K562 (cell line): Measurements from ENCODE around the gene OXSM. TPM values are rescaled to one million over a fixed set of nuclear protein-coding genes. Genes with fewer than 3 reads are reported as not detected.

Source experiments
- CREB1 ChIP-seq, 2 experiments: sonication (generic) in 1 of 2; formaldehyde crosslinking in 1 of 2; IDR thresholded peaks; 2 replicates each; pipeline versions ENCODE4 v1.6.1 to v1.8.0; 2012 to 2022; ENCODE audit warnings: inconsistent platforms in 1 of 2, mild to moderate bottlenecking in 1 of 2, missing genetic modification reagents in 1 of 2, moderate library complexity in 1 of 2
- ELF4 ChIP-seq: fragments of 450-650 bp; formaldehyde crosslinking; IDR thresholded peaks from 2 replicates; pipeline ENCODE4 v1.4.0; 2022; ENCODE audit warnings: missing genetic modification characterization
- ETV6 ChIP-seq, 3 experiments: fragments of 150-350 bp in 1 of 3; sonication (generic) in 1 of 3; formaldehyde crosslinking in 1 of 3; IDR thresholded peaks; 2 replicates each; pipeline versions ENCODE4 v1.6.1 to v1.8.0; 2014 to 2022; ENCODE audit warnings: borderline replicate concordance in 2 of 3, low read depth in 2 of 3, antibody characterized with exemption in 1 of 3, low read length in 1 of 3, mild to moderate bottlenecking in 1 of 3, missing genetic modification reagents in 1 of 3
- PHF8 ChIP-seq: fragments of 200-600 bp; sonication (generic); IDR thresholded peaks from 2 replicates; pipeline ENCODE4 v1.6.1; 2012; ENCODE audit warnings: mixed run types, mild to moderate bottlenecking, inconsistent platforms, low read length, moderate library complexity, borderline replicate concordance
- POU5F1 ChIP-seq: fragments of 150-350 bp; IDR thresholded peaks from 2 replicates; pipeline ENCODE4 v1.6.1; 2014; ENCODE audit warnings: borderline replicate concordance, low read length, low read depth, mild to moderate bottlenecking; ENCODE audit not compliant: partially characterized antibody
- RB1 ChIP-seq: fragments of 450-650 bp; IDR thresholded peaks from 2 replicates; pipeline ENCODE4 v1.6.1; 2017; ENCODE audit warnings: low read depth, mild to moderate bottlenecking
- SIN3A ChIP-seq, 2 experiments: fragments of 150-350 bp in 1 of 2; IDR thresholded peaks; 2 replicates each; pipeline ENCODE4 v1.6.1; 2011 to 2016; ENCODE audit warnings: borderline replicate concordance in 2 of 2, low read depth in 2 of 2, low read length in 2 of 2, mild to moderate bottlenecking in 2 of 2, moderate library complexity in 2 of 2; ENCODE audit not compliant: control insufficient read depth in 1 of 2
- TCF7 ChIP-seq: sonication (generic); IDR thresholded peaks from 2 replicates; pipeline ENCODE4 v1.6.1; 2016; ENCODE audit warnings: antibody characterized with exemption, borderline replicate concordance
- TCFL5 ChIP-seq: fragments of 250-450 bp; sonication (Bioruptor Pico); conservative IDR thresholded peaks from 2 replicates; pipeline ENCODE4 v1.6.1; 2021; ENCODE audit warnings: mild to moderate bottlenecking, moderate library complexity, matching md5 sums
- ZNF133 ChIP-seq: fragments of 250-450 bp; sonication (Bioruptor Pico); IDR thresholded peaks from 2 replicates; pipeline ENCODE4 v1.4.0; 2020; ENCODE audit warnings: mild to moderate bottlenecking
- ZNF282 ChIP-seq: sonication (generic); formaldehyde crosslinking; IDR thresholded peaks from 2 replicates; pipeline ENCODE4 v1.8.1; 2023; ENCODE audit warnings: missing genetic modification reagents
- polyA plus RNA-seq, 8 experiments: library from polyadenylated mRNA; depleted of rRNA in 4 of 8; stranded (reverse) in 5 of 8; unstranded in 3 of 8; fragments of >200 nt; fragmentation: Nextera tagmentation in 2 of 8; fragmentation: Illumina TruSeq in 1 of 8; extraction: Ambion mirVana in 2 of 8; extraction: Trizol in 1 of 8; gene quantifications; 2 replicates each; pipeline versions ENCODE4 v1.2.1 to v1.2.3, GENCODE V29; 2011 to 2014; ENCODE audit warnings: inconsistent platforms in 1 of 8, missing spikeins in 1 of 8
- total RNA-seq, 7 experiments: library from RNA; depleted of rRNA in 6 of 7; stranded (reverse); fragments of >200 nt in 6 of 7; fragmentation: Illumina TruSeq in 2 of 7; extraction: Trizol in 2 of 7; gene quantifications; 2 replicates each; pipeline versions ENCODE4 v1.2.1 to v1.2.3, GENCODE V29; 2011 to 2021; ENCODE audit warnings: low replicate concordance in 1 of 7
- TF ChIP-seq, protein P1 (sequence below): fragments of 450-650 bp; IDR thresholded peaks from 2 replicates; pipeline ENCODE4 v1.6.1; 2017; ENCODE audit warnings: antibody characterized with exemption, mild to moderate bottlenecking
- TF ChIP-seq, protein P2 (sequence below): sonication (generic); formaldehyde crosslinking; IDR thresholded peaks from 2 replicates; pipeline ENCODE4 v1.8.0; 2022; ENCODE audit warnings: mild to moderate bottlenecking, missing genetic modification reagents, borderline replicate concordance
- TF ChIP-seq, protein P3 (sequence below): fragments of 250-450 bp; sonication (Bioruptor Pico); IDR thresholded peaks from 2 replicates; pipeline ENCODE4 v1.9.0; 2021; ENCODE audit warnings: mild to moderate bottlenecking, inconsistent platforms

The OXSM gene
- total and polyA plus RNA-seq, 9 of the 15 experiments (the other 6 are each of a cell fraction or from before 2014, with no cell fraction given): 24.0 to 107 (median 34.0) TPM

DNA sequence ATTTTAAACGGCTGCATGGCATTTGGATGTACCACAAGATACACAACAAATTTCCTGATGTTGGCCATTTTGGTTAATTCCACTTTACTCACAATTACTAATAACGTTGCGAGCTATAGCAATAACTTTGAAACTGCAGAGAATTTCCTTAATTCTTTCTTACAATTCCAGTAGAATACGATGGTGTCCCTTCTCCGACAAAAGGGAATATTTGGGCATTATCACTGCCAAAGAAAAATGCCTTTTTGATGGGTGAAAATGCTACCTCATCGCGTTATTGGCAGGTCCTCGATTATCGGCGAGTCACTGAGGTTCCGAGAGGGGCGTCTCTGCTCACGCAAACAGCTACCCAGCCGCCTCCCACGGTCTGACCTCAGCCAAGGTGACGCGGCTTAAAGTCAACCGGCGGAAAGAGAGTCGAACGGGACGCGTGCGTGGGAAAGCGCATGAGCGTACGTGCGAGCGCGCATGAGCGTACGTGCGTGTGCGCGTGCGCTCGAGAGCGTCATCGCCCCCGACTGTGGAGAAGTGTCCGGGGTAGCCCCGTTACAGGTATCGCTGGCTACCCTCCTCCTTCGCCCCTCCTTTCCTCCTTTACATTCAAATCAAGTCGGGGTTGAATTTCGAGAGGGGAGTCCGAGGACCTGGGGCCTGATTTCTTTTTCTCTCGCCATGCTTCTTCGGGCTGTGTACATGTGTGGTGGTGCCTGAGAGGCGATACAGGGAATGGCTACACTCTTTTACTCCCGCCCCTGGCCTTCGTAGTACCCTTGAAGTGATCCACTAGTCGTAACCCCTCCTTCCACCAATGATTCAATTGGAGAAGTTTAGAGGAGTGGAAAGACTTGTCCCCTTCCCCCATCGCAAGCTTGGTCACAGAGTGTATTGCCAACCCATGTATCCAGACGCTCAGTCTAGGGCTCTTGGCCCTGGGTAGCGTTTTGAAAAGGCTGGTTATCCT lies at the start of gene OXSM (continued):
- TF ChIP-seq, protein P1, sequence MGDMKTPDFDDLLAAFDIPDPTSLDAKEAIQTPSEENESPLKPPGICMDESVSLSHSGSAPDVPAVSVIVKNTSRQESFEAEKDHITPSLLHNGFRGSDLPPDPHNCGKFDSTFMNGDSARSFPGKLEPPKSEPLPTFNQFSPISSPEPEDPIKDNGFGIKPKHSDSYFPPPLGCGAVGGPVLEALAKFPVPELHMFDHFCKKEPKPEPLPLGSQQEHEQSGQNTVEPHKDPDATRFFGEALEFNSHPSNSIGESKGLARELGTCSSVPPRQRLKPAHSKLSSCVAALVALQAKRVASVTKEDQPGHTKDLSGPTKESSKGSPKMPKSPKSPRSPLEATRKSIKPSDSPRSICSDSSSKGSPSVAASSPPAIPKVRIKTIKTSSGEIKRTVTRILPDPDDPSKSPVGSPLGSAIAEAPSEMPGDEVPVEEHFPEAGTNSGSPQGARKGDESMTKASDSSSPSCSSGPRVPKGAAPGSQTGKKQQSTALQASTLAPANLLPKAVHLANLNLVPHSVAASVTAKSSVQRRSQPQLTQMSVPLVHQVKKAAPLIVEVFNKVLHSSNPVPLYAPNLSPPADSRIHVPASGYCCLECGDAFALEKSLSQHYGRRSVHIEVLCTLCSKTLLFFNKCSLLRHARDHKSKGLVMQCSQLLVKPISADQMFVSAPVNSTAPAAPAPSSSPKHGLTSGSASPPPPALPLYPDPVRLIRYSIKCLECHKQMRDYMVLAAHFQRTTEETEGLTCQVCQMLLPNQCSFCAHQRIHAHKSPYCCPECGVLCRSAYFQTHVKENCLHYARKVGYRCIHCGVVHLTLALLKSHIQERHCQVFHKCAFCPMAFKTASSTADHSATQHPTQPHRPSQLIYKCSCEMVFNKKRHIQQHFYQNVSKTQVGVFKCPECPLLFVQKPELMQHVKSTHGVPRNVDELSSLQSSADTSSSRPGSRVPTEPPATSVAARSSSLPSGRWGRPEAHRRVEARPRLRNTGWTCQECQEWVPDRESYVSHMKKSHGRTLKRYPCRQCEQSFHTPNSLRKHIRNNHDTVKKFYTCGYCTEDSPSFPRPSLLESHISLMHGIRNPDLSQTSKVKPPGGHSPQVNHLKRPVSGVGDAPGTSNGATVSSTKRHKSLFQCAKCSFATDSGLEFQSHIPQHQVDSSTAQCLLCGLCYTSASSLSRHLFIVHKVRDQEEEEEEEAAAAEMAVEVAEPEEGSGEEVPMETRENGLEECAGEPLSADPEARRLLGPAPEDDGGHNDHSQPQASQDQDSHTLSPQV: peak; percentile 91
- TF ChIP-seq SIN3A (IDR thresholded peaks at IDR 0.05; ENCODE audit: borderline replicate concordance in 2 of 2, control insufficient read depth in 1 of 2, low read depth in 2 of 2, low read length in 2 of 2) (0 out of 4 replicates have a peak, but pooled peaks have one; percentile 21 to 22), ZNF133 (CRISPR knock-in tag) (no peak), ELF4 (CRISPR knock-in tag) (no peak), TCF7 (no peak), CREB1 (IDR thresholded peaks at IDR 0.05) (peak; percentile 89), CREB1 (CRISPR knock-in tag; IDR thresholded peaks at IDR 0.05) (peak; percentile 89), PHF8 (peak; percentile 95), ZNF282 (CRISPR knock-in tag) (no peak), TCFL5 (CRISPR knock-in tag) (no peak; the same call in 1 of the 2 replicates), POU5F1 (no peak), ETV6 (IDR thresholded peaks at IDR 0.05; ENCODE audit: borderline replicate concordance in 1 of 2, low read depth in 2 of 2, low read length in 1 of 2) (no peak), ETV6 (CRISPR knock-in tag; IDR thresholded peaks at IDR 0.05; ENCODE audit: borderline replicate concordance) (no peak), RB1 (peak; percentile 82)
- TF ChIP-seq, protein P2, sequence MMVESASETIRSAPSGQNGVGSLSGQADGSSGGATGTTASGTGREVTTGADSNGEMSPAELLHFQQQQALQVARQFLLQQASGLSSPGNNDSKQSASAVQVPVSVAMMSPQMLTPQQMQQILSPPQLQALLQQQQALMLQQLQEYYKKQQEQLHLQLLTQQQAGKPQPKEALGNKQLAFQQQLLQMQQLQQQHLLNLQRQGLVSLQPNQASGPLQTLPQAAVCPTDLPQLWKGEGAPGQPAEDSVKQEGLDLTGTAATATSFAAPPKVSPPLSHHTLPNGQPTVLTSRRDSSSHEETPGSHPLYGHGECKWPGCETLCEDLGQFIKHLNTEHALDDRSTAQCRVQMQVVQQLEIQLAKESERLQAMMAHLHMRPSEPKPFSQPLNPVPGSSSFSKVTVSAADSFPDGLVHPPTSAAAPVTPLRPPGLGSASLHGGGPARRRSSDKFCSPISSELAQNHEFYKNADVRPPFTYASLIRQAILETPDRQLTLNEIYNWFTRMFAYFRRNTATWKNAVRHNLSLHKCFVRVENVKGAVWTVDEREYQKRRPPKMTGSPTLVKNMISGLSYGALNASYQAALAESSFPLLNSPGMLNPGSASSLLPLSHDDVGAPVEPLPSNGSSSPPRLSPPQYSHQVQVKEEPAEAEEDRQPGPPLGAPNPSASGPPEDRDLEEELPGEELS (CRISPR knock-in tag): 0 out of 2 replicates have a peak, but pooled peaks have one; percentile 79
- TF ChIP-seq, protein P3, sequence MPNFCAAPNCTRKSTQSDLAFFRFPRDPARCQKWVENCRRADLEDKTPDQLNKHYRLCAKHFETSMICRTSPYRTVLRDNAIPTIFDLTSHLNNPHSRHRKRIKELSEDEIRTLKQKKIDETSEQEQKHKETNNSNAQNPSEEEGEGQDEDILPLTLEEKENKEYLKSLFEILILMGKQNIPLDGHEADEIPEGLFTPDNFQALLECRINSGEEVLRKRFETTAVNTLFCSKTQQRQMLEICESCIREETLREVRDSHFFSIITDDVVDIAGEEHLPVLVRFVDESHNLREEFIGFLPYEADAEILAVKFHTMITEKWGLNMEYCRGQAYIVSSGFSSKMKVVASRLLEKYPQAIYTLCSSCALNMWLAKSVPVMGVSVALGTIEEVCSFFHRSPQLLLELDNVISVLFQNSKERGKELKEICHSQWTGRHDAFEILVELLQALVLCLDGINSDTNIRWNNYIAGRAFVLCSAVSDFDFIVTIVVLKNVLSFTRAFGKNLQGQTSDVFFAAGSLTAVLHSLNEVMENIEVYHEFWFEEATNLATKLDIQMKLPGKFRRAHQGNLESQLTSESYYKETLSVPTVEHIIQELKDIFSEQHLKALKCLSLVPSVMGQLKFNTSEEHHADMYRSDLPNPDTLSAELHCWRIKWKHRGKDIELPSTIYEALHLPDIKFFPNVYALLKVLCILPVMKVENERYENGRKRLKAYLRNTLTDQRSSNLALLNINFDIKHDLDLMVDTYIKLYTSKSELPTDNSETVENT (CRISPR knock-in tag): peak; percentile 87
